Epithelial cell of prostate (primary cell): ENCODE data around the gene ARPC1A.
"Not testable (repeated sequence)": the region's sequence is repeated elsewhere in the genome, so short reads cannot be mapped to it uniquely, and the experiment has no call there.

Source experiments
- DNase-seq: peaks from one replicate; pipeline ENCODE4 v3.0.0-alpha.2; 2011; ENCODE audit warnings: low read depth, low spot score
- H3K27ac ChIP-seq: fragments of 450-650 bp; 2 replicates; pipeline ENCODE4 v1.5.1; 2017; ENCODE audit warnings: mild to moderate bottlenecking

The ARPC1A gene

GRCh38 chr7:99325592-99326407 is at the start of gene ARPC1A:
Gene ARPC1A (plus strand): TSS chr7:99325898. CDS start chr7:99333354, 7,456 bp downstream.
- DNase-seq = peak; percentile 56
- H3K27ac ChIP-seq = peak within 1 kb of the TSS; percentile 97

DNA sequence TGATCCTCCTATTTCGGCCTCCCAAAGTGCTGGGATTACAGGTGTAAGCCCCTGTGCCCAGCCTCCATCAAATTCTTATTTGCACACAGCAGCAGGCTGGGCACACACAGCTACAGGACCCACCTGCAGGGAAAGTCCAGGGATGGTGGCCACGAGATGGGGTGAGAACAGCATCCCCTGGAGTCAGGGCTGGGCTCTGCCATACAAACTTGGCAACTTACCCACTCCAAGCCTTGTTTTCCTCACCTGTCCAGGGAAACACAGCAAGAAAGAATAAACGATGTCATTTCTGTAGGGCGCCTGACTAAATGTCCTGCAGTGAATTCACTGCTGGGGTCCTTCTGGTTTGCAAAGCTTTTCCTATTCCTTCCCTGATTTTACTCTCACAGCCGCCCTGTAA is 47.5 kb upstream of the ARPC1A start:
- no peak overlapping the region for H3K27ac ChIP-seq

GRCh38 chr7:99284165-99284564 is 41.5 kb upstream of the ARPC1A start:
- DNase-seq, H3K27ac ChIP-seq: not testable (repeated sequence)

More for the DNA sequence above, 47.5 kb upstream of the ARPC1A start:
- no peak for DNase-seq

DNA sequence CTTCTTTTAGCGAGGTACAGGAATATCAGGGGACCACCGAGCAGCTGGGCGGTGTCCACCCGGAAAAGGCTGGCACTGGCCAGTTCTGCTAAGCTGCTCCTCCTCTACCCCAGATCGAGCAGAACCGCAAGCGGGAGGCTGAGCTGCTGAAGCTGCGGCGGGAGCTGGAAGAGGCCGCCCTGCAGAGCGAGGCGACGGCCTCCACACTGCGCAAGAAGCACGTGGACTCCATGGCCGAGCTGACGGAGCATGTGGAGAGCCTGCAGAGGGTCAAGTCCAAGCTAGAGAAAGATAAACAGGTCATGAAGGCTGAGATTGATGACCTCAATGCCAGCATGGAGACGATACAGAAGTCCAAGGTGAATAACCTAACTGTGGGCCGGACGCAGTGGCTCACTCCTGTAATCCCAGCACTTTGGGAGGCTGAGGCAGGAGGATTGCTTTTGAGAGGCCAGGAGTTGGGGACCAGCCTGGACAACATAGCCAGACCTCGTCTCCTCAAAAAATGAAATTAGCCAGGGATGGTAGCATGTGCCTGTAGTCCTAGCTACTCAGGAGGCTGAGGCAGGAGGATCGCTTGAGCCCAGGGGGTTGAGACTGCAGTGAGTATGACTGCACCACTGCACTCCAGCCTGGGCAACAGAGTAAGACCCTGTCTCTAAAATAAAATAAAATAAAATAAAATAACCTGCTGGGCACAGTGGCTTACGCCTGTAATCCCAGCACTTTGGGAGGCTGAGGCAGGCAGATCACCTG is 37.7 kb upstream of the ARPC1A start:
- H3K27ac ChIP-seq = no peak overlapping the region
- DNase-seq = no peak

DNA sequence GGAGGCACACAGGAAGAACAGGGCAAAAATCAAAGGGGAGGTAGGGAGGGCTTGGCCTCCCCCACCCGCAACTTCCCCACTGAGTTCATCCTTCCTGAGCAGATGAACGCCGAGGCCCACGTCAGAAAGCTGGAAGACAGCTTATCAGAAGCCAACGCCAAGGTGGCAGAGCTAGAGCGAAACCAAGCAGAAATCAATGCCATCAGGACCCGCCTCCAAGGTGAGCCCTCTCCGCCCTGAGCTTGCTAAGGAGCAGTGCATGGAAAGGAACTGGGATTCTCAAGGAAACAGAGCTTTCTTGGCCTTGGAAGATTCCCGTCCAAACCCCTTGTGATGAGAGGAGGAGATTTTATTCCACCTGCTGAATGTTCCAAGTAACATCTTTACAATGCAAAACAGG is 36.5 kb upstream of the ARPC1A start:
- DNase-seq = no peak
- no peak overlapping the region for H3K27ac ChIP-seq

- not testable (repeated sequence) for H3K27ac ChIP-seq, DNase-seq
Observed at GRCh38 chr7:99290148-99290547, 35.5 kb upstream of the ARPC1A start.

- no peak for DNase-seq
- H3K27ac ChIP-seq = no peak overlapping the region
Observed at GRCh38 chr7:99290980-99291607, 34.6 kb upstream of the ARPC1A start.

DNA sequence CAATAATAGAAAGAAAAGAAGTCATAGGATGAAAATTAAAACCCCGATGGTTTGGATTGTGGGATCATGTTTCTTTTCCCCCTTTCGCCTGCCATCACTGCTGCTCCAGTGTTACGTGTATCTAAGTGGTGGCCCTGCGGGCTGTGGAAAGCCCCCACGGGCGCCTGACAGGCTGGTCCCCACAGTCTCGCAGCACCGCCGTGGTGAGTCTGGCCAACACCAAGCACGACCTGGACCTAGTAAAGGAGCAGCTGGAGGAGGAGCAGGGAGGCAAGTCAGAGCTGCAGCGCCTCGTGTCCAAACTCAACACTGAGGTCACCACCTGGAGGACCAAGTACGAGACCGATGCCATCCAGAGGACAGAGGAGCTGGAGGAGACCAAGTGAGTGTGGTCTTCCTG is 33.6 kb upstream of the ARPC1A start:
- H3K27ac ChIP-seq = no peak overlapping the region
- no peak for DNase-seq

GRCh38 chr7:99293167-99293566 is 32.5 kb upstream of the ARPC1A start:
- no peak for DNase-seq
- no peak overlapping the region for H3K27ac ChIP-seq

DNA sequence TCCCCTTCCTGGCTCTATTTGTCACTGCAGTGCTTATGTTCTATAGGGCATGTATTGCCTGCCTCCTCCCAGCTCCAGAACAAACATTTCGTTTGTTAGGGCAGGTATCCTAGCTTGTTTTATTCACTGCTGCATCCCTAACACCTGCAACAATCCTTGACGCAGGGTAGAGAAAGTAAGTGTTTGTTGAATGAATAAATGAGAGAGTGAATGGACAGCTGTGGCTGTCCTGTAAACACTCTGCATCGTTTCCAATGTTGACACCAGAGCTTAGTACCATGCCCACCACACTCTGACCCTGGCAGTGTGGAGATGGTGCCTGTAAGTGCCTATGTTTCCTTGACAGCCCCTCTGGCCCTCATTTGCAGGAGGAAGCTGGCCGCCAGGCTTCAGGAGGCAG is 32.0 kb upstream of the ARPC1A start:
- no peak overlapping the region for H3K27ac ChIP-seq

GRCh38 chr7:99296471-99296870 is 29.2 kb upstream of the ARPC1A start:
- no peak for DNase-seq
- H3K27ac ChIP-seq = no peak overlapping the region

More for the DNA sequence above, 32.0 kb upstream of the ARPC1A start:
- DNase-seq = no peak

DNA sequence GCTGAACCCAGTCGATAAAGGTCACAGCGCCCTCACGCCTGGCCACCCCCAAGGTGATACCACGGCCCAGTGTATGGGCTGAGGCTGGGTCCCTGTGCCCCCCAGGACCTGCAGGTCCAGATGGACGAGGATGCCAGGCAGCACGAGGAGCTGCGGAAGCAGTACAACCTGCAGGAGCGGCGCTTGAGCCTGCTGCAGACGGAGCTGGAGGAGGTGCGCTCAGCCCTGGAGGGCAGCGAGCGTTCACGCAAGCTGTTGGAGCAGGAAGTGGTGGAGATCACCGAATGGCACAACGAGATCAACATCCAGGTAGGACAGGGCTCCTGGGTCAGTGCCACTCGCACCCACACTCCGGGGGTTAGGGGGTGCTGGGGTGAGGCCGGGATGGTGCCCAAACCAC is 24.2 kb upstream of the ARPC1A start:
- DNase-seq = no peak
- no peak overlapping the region for H3K27ac ChIP-seq

DNA sequence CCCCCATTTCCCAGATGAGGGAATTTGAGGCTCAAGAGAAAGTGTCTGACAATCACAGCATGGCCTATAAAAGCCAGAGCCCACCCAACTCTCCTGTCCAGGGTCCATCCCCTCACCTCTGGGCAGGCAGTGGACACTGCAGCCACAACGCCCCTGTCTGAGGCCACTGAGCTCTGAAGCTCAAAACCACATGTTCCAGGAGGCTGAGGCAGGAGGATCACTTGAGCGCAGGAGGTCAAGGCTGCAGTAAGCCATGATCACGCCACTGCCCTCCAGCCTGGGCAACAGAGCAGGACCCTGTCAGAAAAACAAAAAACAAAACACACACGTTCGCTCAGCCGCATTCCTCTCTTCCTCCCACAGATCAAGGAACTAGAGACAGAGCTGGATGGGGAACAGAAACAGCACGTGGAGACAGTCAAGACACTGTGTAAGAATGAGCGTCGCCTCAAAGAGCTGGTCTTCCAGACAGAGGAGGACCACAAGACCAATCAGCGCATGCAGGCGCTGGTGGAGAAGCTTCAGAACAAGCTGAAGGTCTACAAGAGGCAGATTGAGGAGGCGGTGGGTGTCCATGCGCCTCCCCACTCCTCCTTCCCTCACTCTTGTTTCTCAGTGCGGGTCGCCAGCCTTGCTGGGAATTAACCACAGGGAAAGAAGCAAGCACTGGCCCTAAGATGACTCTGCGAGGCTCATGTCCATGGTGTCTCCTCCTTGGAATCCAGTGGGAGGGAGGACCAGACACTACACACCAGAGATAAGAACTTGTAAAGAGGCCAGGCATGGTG is 20.0 kb upstream of the ARPC1A start:
- H3K27ac ChIP-seq = no peak overlapping the region
- no peak for DNase-seq

GRCh38 chr7:99308461-99309074 is 17.1 kb upstream of the ARPC1A start:
- DNase-seq = peak; percentile 89
- peak overlapping the region; percentile 54 for H3K27ac ChIP-seq

DNA sequence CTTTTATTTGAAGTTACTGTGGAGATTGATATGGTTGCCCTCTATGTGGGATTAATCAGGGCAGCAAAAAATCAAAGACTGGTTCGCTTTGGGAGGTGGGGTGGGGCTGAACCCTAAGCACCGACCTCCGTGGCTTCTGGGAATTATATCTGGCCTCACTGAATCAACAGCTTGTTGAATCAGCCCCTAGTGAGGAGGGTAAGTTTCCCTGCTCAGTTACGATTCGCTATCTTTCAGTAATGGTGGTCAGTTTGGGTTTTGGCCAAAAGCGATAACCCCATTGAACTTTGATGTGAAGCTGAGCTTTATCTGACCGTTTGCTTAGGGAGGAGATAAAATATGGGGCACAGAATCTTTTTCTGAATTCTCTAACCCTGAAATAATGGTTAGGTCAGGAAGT is 16.6 kb upstream of the ARPC1A start:
- H3K27ac ChIP-seq = peak overlapping the region; percentile 54
- DNase-seq = no peak

GRCh38 chr7:99310004-99310403 is 15.7 kb upstream of the ARPC1A start:
- DNase-seq = no peak

DNA sequence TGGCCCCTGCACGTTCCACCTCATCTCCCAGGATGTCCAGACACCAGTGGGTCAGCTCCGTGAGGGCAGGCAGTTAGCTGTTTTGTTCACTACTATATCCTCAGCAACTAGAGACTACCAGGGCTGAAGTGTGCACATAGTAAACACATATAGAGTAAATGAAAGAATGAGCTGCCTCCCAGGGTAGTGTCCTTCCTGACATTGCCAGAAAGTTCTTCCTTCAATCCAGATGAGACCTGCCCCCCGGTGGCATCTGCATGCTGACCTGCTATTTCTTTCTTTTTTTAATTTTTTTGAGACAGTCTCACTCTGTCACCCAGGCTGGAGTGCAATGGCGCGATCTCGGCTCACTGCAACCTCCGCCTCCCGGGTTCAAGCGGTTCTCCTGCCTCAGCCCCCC is 14.0 kb upstream of the ARPC1A start:
- H3K27ac ChIP-seq = no peak overlapping the region
- DNase-seq = no peak

More at GRCh38 chr7:99310004-99310403, 15.7 kb upstream of the ARPC1A start:
- no peak overlapping the region for H3K27ac ChIP-seq

DNA sequence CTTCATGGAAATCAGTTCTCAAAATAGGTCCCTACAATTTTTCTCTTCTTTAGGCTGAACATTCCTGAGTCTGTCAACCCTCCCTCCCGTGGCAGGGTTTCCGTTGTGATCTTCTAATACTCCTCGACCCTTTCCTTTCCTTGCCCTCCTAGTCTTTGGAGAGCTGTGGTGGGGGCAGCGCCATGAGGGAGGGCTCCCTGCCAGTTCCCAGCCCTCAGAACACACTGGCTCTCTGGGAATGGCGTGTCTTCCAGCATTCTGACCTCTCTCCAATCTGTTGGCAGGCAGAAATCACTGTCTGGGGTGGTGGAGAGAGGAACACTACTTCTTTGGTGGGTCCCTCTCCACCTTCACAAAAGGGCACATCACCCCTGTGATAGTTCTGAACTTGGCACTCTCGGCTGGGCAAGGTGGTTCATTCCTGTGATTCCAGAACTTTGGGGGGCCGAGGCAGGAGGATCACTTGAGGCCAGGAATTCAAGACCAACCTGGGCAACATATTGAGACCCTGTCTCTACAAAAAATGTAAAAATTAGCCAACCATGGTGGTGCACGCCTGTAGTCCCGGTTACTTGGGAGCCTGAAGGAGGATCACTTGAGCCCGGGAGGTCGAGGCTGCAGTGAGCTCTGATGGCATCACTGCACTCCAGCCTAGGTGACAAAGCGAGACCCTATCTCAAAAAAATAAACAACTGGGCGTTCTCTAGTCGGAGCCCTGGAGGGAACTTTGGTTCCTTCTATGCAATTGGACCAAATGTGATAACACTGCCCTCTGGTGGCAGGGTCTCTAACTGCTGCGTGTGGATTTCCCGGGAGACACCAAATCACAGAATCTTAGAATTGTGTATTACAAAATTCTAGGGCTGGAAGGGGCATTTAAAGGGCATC is 13.1 kb upstream of the ARPC1A start:
- no peak overlapping the region for H3K27ac ChIP-seq
- peak; percentile 16 for DNase-seq

DNA sequence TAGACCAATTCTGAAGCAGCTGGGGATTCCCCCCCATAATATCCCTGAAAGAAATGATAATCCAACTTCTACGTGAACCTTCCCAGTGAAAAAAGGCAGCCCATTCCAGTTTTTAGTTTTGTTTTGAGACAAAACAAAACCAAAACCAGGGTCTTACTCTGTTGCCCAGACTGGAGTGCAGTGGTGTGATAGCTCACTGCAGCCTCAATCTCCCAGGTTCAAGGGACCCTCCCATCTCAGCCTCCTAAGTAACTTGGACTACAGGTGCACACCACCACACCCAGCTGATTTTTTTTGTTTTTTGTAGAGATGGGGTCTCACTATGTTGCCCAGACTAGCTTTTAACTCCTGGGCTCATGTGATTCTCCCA is 12.5 kb upstream of the ARPC1A start:
- H3K27ac ChIP-seq = peak overlapping the region; percentile 55
- DNase-seq = no peak
